HEK293T (cell line): ENCODE measurements around the gene SAV1.

Experiments
- FOXM1 ChIP-seq: fragments of 450-650 bp; IDR thresholded peaks from 2 replicates; pipeline ENCODE4 v1.6.1; 2017; ENCODE audit warnings: mild to moderate bottlenecking, borderline replicate concordance
- ZNF384 ChIP-seq: fragments of 450-650 bp; IDR thresholded peaks from 2 replicates; pipeline ENCODE4 v1.6.1; 2016

GRCh38 chr14:50600849-50601248 lies 67.3 kb downstream of the SAV1 start:
- no peak for TF ChIP-seq FOXM1
- no peak for TF ChIP-seq ZNF384
